Lower leg skin (tissue), 4 donors: ENCODE measurements around the gene RPS6KB2. TPM values are rescaled to one million over a fixed set of nuclear protein-coding genes. Genes with fewer than 3 reads are reported as not detected.
A peak's percentile ranks its signal among the peaks of the same experiment; 100 is the strongest.
"Not testable (repeated sequence)": the region's sequence is repeated elsewhere in the genome, so short reads cannot be mapped to it uniquely, and the experiment has no call there.

Experiments used
- DNase-seq, 2 donors: peaks; one replicate each; pipeline ENCODE4 v3.0.0-alpha.2; 2019; ENCODE audit warnings: low spot score in 2 of 2
- H3K4me3 ChIP-seq: fragments of 200-600 bp; sonication (generic); 2 replicates; pipeline ENCODE4 v1.5.1; 2017; ENCODE audit warnings: mild to moderate bottlenecking, low read depth; ENCODE audit not compliant: poor library complexity, severe bottlenecking
- CTCF ChIP-seq, 3 donors: fragments of 450-650 bp; IDR thresholded peaks; one replicate each; pipeline ENCODE4 v1.5.1; 2016; ENCODE audit warnings: antibody characterized with exemption in 3 of 3, mild to moderate bottlenecking in 3 of 3, moderate library complexity in 2 of 3
- POLR2A ChIP-seq, 2 donors: fragments of 450-650 bp; IDR thresholded peaks; one replicate each; pipeline ENCODE4 v1.6.1; 2016 to 2017; ENCODE audit warnings: antibody characterized with exemption in 2 of 2, mild to moderate bottlenecking in 1 of 2, moderate library complexity in 1 of 2
- WGBS, 2 donors: methylation state at CpG; one replicate each; pipeline ENCODE4 v1.1.5; 2018; 5-methylcytosine and 5-hydroxymethylcytosine counted together
- intact Hi-C: fragments of 100-400 bp; cut with DNase I; formaldehyde crosslinking; loops from one replicate; pipeline ENCODE4 v1.15.0; 2023; ENCODE audit warnings: low total_unique reads
- total RNA-seq, 4 donors: library from RNA; depleted of rRNA; stranded (reverse); fragments of >200 nt; gene quantifications; one replicate each; pipeline ENCODE4 v1.1.0, GENCODE V29; 2016

RPS6KB2 gene
- total RNA-seq, 4 donors from 2014 or later: 154 to 264 (median 203) TPM

DNA sequence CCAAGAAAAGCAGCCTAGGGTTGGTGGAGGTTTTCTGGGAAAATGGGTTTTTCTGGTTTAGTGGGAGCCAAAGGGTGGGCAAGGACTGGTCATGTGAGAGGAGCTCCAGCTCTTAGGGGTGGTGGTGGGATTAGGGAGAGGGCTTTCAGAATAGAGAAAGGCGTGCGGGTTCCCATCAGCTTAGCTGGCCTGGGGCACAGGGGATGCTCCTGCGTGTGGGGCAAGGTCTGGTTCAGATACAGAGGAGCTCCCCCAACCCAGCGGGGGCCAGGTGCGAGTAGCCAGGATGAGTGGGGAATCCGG lies 40.1 kb downstream of the RPS6KB2 start:
- peak overlapping the region; percentile 76 for H3K4me3 ChIP-seq
- WGBS, 2 donors: 0% methylated on average over 6 of the region's 6 CpGs
- intact Hi-C loops: no loop called here
- TF ChIP-seq POLR2A (IDR thresholded peaks at IDR 0.05): no peak
- no peak for TF ChIP-seq CTCF (IDR thresholded peaks at IDR 0.05)
- DNase-seq: no peak

DNA sequence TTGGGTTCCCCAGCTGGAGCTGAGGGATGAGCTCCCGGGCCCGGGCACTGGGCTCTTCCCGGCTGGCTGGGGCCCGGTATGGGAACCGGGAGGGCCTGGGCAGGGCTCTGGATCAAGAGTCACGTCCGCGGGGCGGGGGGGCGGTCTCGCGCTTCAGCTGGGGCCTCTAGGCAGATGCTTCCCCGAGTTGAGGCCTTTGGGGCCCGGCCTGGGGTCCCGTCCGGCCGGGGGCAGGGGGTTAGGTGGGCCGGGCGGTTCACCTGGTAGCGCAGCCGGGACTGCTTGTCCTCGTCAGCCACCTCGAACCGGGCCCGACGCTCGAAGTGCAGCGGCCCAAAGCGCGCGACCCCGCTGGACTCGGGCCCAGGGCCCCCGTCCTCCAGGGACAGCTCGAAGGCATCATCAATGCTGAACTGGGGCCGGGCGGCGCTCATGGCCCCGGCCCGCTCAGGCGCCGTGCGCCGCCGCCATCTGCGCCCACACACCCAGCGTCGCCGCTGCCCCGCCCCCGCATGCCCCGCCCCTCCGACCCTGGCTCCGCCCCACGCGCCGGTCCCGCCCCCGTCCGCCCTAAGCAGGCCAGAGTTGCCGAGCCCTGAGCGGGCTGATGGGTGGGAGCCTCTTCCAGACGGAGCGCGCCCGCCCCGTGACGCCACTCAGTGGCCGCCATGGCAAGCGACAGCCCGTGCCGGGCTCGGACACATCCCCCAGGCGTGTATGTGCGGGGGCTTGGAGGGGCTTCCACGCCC lies 40.6 kb downstream of the RPS6KB2 start, which contains the start of gene TMEM134:
Gene TMEM134 (minus strand): TSS at position 493 of the 749 bp plus-strand sequence. CDS start 59 bp downstream, at position 434.
- peak; percentile 88 to 98 for DNase-seq
- peak within 1 kb of the TSS; percentile 76 for H3K4me3 ChIP-seq
- intact Hi-C loops: no loop called here
- 0% methylated on average over 21 to 33 of the region's 76 CpGs for WGBS, 2 donors
- peak in 1 of 3 donors; percentile 49 for TF ChIP-seq CTCF (IDR thresholded peaks at IDR 0.05)
- TF ChIP-seq POLR2A (IDR thresholded peaks at IDR 0.05): peak in 1 of 2 donors; percentile 10

DNA sequence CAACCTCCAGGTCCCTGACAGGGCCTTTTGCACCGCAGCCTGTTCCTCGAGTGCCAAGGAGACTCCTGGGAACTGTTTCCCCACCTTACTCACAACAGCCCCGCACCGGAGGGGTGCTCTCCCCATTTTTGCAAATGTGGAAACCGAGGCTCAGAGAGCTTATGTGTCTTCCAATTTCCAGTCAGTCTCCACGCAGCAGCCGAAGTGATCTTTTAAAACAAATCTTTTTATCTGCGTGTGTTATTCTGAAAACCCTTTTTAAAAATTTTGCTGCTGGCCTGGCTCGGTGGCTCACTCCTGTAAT lies 41.2 kb downstream of the RPS6KB2 start:
- no peak for DNase-seq
- 4 to 11% methylated on average over 9 of the region's 9 CpGs for WGBS, 2 donors
- no peak for TF ChIP-seq CTCF (IDR thresholded peaks at IDR 0.05)
- TF ChIP-seq POLR2A (IDR thresholded peaks at IDR 0.05): no peak
- peak overlapping the region; percentile 33 for H3K4me3 ChIP-seq
- intact Hi-C loops: no loop called here

DNA sequence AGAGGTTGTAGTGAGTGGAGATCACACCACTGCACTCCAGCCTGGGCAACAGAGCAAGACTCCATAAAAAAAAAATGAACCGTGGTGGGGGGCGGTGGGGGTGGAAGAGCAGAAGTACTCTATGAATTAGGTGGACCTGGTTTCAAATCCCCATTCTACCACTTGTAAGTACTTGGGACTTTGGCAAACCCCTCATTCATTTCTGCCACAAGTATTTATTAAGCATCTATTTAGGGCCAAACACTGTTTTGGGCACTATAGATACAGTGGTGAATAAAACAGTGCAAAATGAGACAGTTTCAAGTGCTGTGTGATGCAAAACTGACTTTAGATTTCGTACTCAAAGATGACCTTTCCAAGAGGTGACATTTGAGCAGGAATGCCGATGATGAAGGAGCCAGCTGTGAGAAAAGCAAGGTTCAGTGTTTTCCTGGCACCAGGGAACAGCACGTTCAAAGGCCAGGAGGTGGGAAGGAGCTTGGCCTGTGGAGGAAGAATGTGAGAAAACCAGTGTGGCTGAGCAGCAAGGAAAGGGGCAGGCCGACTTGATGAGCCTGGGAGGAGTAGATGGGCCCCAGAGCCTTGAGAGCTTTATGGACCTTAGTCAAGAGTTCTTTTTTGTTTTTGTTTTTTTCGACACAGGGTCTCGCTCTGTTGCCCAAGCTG lies 42.2 kb downstream of the RPS6KB2 start:
- TF ChIP-seq CTCF (IDR thresholded peaks at IDR 0.05): no peak
- no peak for TF ChIP-seq POLR2A (IDR thresholded peaks at IDR 0.05)

DNA sequence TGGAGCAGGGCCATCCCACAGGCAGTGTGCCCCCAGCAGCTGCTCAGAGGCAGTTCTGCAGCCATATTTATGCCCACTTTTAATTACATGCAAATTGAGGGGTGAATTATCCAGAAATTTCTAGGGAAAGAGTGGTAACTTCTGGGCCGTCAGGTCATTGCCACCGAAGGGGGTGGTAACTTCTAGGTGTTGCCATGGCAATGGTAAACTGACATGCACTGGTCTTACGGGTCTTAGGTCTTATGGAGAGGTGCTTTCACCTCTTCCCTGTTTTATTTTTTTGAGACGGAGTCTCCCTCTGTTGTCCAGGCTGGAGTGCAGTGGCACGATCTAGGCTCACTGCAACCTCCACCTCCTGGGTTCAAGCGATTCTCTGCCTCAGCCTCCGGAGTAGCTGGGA lies 44.6 kb downstream of the RPS6KB2 start:
- DNase-seq: no peak
- no peak for TF ChIP-seq CTCF (IDR thresholded peaks at IDR 0.05)
- no peak for TF ChIP-seq POLR2A (IDR thresholded peaks at IDR 0.05)
- WGBS, 2 donors: 76 to 83% methylated on average over 7 of the region's 7 CpGs
- no peak overlapping the region for H3K4me3 ChIP-seq
- intact Hi-C loops: no loop called here

More for the DNA sequence above, 42.2 kb downstream of the RPS6KB2 start:
- DNase-seq: no peak
- 80 to 88% methylated on average over 8 of the region's 8 CpGs for WGBS, 2 donors
- intact Hi-C loops: no loop called here
- H3K4me3 ChIP-seq: no peak overlapping the region

- H3K4me3 ChIP-seq, DNase-seq, intact Hi-C loops: not testable (repeated sequence)
- 82 to 88% methylated on average over 10 of the region's 10 CpGs for WGBS, 2 donors
Observed at GRCh38 chr11:67476692-67477091, 48.4 kb downstream of the RPS6KB2 start.

DNA sequence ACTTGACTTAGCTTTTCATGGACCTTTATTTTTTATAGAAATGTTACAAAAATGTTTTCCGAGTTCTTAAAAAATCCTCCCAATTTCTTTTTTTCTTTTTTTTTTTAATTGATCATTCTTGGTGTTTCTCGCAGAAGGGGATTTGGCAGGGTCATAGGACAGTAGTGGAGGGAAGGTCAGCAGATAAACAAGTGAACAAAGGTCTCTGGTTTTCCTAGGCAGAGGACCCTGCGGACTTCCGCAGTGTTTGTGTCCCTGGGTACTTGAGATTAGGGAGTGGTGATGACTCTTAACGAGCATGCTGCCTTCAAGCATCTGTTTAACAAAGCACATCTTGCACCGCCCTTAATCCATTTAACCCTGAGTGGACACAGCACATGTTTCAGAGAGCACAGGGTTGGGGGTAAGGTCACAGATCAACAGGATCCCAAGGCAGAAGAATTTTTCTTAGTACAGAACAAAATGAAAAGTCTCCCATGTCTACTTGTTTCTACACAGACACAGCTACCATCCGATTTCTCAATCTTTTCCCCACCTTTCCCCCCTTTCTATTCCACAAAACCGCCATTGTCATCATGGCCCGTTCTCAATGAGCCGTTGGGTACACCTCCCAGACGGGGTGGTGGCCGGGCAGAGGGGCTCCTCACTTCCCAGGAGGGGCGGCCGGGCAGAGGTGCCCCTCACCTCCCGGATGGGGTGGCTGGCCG lies 49.2 kb downstream of the RPS6KB2 start:
- intact Hi-C loops, H3K4me3 ChIP-seq, DNase-seq: not testable (repeated sequence)
- 76 to 78% methylated on average over 15 of the region's 16 CpGs for WGBS, 2 donors
